Measurements from ENCODE around the gene NLRC3.

NLRC3 gene

GRCh38 chr16:3589991-3590701 lies 12.9 kb upstream of the NLRC3 start:
- ChIA-PET CTCF (interaction anchor here (2.0 to 2.5 kb wide), 2 partner anchors 10 to 17 kb away, joined by 5 to 7 read pairs; no protein-coding TSS in a partner anchor), POLR2A (interaction anchor here (0.6 kb wide), 1 partner anchor 898 kb away, joined by 6 read pairs; no protein-coding TSS in a partner anchor)
- TF ChIP-seq, protein P1, sequence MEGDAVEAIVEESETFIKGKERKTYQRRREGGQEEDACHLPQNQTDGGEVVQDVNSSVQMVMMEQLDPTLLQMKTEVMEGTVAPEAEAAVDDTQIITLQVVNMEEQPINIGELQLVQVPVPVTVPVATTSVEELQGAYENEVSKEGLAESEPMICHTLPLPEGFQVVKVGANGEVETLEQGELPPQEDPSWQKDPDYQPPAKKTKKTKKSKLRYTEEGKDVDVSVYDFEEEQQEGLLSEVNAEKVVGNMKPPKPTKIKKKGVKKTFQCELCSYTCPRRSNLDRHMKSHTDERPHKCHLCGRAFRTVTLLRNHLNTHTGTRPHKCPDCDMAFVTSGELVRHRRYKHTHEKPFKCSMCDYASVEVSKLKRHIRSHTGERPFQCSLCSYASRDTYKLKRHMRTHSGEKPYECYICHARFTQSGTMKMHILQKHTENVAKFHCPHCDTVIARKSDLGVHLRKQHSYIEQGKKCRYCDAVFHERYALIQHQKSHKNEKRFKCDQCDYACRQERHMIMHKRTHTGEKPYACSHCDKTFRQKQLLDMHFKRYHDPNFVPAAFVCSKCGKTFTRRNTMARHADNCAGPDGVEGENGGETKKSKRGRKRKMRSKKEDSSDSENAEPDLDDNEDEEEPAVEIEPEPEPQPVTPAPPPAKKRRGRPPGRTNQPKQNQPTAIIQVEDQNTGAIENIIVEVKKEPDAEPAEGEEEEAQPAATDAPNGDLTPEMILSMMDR (IDR thresholded peaks at IDR 0.05; ENCODE audit: control extremely low read depth, extremely low read depth, low read depth, missing control alignments): no peak
- DNase-seq (ENCODE audit: extremely low spot score): no peak

GRCh38 chr16:3589441-3589921 lies 12.3 kb upstream of the NLRC3 start:
- TF ChIP-seq, protein P1 (IDR thresholded peaks at IDR 0.05; ENCODE audit: control extremely low read depth, extremely low read depth, low read depth, missing control alignments): no peak
- CTCF ChIA-PET: interaction anchor here (2.0 to 2.5 kb wide), 2 partner anchors 11 to 17 kb away, joined by 5 to 7 read pairs; no protein-coding TSS in a partner anchor
- no peak for DNase-seq (ENCODE audit: extremely low spot score)
- POLR2A ChIA-PET: no interaction called here

DNA sequence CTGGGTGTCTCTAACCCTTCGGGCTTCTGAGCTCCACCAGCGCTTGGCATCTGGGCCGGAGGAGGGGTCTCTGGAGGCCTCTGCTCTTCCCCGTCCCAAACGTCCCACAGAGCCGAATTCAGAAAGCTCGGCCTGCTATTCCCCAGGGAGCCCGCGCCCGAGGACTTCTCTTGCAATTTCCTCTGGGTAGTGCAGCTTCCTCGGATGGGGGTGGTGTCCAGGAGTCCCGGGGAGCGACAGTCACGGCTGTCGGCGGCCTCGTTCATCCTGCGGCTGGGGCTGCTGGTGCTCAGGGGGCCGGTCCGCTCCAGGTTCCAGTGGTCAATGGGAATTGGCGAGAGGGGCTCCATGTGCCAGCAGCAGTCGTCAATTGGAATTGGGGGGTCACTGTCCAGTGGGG lies 11.8 kb upstream of the NLRC3 start:
- ChIA-PET POLR2A (no interaction called here), CTCF (no interaction called here)
- no peak for DNase-seq (ENCODE audit: extremely low spot score)

DNA sequence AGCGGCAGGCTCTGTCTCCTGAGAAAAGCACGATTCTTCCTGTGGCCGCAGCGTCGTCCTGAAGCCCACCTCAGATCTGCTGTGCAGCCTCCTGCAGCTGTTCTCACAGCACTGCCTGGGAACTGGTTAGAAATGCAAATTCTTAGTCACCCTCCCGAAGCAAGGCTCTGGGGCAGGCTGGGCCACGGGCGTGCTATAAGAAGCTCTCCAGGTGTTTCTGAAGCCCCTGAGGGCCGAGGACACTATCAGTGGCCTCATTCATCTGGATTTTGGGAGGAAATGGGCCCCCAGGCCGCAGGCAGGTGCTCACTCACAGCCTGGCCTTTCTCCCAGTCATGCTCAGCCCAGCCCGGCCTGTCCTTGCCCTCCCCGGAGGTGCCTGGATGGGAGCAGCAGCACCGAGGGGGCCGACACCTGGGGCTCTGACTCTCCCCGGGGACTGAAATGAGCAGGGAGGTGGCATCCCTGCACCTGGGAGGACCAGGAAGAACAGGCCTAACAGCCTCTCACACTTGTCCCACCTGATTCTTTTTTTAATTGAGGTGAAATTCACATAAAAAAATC lies 10.4 kb upstream of the NLRC3 start:
- CTCF ChIA-PET: no interaction called here

More for the DNA sequence above, 11.8 kb upstream of the NLRC3 start:
- TF ChIP-seq, protein P1 (IDR thresholded peaks at IDR 0.05; ENCODE audit: control extremely low read depth, extremely low read depth, low read depth, missing control alignments): no peak

GRCh38 chr16:3584412-3584811 lies 7.2 kb upstream of the NLRC3 start:
- no peak for DNase-seq (ENCODE audit: extremely low spot score)
- TF ChIP-seq, protein P1 (IDR thresholded peaks at IDR 0.05; ENCODE audit: control extremely low read depth, extremely low read depth, low read depth, missing control alignments): no peak
- CTCF ChIA-PET: no interaction called here
- POLR2A ChIA-PET: no interaction called here

More for the DNA sequence above, 10.4 kb upstream of the NLRC3 start:
- POLR2A ChIA-PET: no interaction called here
- peak; percentile 62 for DNase-seq (ENCODE audit: extremely low spot score)
- TF ChIP-seq, protein P1 (IDR thresholded peaks at IDR 0.05; ENCODE audit: control extremely low read depth, extremely low read depth, low read depth, missing control alignments): no peak

DNA sequence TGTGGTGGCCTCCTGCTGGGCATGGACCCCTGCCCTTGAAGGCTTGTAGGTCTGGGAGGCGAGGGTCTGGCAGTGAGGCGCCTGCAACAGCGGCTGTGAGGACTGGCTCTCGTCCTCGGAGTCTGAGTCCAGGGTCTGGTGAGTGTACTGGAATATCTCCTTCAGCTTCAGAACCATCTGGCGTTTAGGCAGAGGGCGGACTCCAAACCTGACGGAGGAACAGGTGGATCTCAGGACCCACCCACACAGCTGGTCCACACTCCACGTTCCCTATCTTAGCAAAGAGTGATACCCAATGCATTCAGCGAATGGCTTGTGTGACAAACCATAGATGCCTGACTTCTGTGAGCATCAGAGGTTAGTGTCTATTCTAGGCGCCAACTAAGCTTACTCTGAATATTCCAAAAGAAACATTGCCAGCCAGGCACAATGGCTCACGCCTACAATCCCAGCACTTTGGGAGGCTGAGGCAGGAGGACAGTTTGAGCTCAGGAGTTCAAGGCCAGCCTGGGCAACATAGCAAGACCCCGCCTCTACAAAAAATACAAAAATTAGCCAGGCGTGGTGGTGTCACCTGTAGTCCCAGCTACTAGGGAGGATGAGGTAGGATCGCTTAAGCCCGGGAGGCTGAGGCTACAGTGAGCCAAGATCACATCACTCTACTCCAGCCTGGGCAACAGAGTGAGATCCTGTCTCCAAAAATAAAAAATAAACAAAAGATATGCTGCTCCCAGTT lies 6.3 kb upstream of the NLRC3 start:
- CTCF ChIA-PET: no interaction called here
- POLR2A ChIA-PET: no interaction called here
- DNase-seq (ENCODE audit: extremely low spot score): no peak

More for the DNA sequence above, 6.3 kb upstream of the NLRC3 start:
- TF ChIP-seq, protein P1 (IDR thresholded peaks at IDR 0.05; ENCODE audit: control extremely low read depth, extremely low read depth, low read depth, missing control alignments): no peak
